Measurements from ENCODE around the gene MARCHF3.
"Not testable (repeated sequence)": the region's sequence is repeated elsewhere in the genome, so short reads cannot be mapped to it uniquely, and the experiment has no call there.

Gene MARCHF3

DNA sequence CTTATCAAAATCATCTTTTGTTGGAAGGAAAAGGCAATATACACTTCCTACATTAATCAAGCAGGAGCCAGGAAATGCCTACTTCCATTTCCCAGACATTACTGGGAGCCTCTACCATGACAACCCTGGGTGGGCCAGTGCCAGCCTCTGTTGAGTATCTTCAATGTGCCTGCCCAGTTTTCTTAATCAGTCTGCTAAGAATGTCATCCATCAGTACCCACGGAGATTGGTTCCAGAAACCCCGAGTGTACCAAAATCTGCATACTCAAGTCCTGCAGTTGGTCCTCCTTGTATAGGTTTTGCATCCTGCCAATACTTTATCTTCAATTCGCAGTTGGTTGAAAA is 82.4 kb downstream of the MARCHF3 start:
- Histone ChIP-seq H2AFZ (no peak overlapping the region), H3K27ac (no peak overlapping the region), H3K4me1 (no peaks in the 10 kb centered on the region), H3K79me2 (no peaks in the 10 kb centered on the region), H3K9me3 (ENCODE audit: control insufficient read depth, low read length) (no peaks in the 10 kb centered on the region), H3K27me3 (ENCODE audit: control insufficient read depth, insufficient read depth, low read length) (no peaks in the 10 kb centered on the region), H3K4me2 (ENCODE audit: low read length) (no peak overlapping the region), H3K9ac (no peak overlapping the region), H3K4me3 (ENCODE audit: low read depth, low read length) (no peak overlapping the region), H3K36me3 (ENCODE audit: control insufficient read depth, insufficient read depth, low read length) (no peaks in the 10 kb centered on the region)
- no peak for TF ChIP-seq CTCF (IDR thresholded peaks at IDR 0.05)

GRCh38 chr5:126947146-126948010 is 83.0 kb downstream of the MARCHF3 start:
- Histone ChIP-seq H3K27me3 (ENCODE audit: control insufficient read depth, insufficient read depth, low read length) (no peaks in the 10 kb centered on the region), H3K4me1 (no peaks in the 10 kb centered on the region), H3K4me3 (ENCODE audit: low read depth, low read length) (no peak overlapping the region), H3K9me3 (ENCODE audit: control insufficient read depth, low read length) (no peaks in the 10 kb centered on the region), H2AFZ (no peak overlapping the region), H3K9ac (no peak overlapping the region), H3K79me2 (no peaks in the 10 kb centered on the region), H3K4me2 (ENCODE audit: low read length) (no peak overlapping the region), H3K27ac (no peak overlapping the region), H3K36me3 (ENCODE audit: control insufficient read depth, insufficient read depth, low read length) (no peaks in the 10 kb centered on the region)
- no peak for TF ChIP-seq CTCF (IDR thresholded peaks at IDR 0.05)

- not testable (repeated sequence) for H3K4me1 ChIP-seq; H2AFZ ChIP-seq; H3K4me2 ChIP-seq (ENCODE audit: low read length); H3K79me2 ChIP-seq; H3K36me3 ChIP-seq (ENCODE audit: control insufficient read depth, insufficient read depth, low read length); H3K4me3 ChIP-seq (ENCODE audit: low read depth, low read length); H3K9ac ChIP-seq; H3K27ac ChIP-seq; H3K27me3 ChIP-seq (ENCODE audit: control insufficient read depth, insufficient read depth, low read length); H3K9me3 ChIP-seq (ENCODE audit: control insufficient read depth, low read length)
Measured at GRCh38 chr5:126942908-126943307, 87.5 kb downstream of the MARCHF3 start.

DNA sequence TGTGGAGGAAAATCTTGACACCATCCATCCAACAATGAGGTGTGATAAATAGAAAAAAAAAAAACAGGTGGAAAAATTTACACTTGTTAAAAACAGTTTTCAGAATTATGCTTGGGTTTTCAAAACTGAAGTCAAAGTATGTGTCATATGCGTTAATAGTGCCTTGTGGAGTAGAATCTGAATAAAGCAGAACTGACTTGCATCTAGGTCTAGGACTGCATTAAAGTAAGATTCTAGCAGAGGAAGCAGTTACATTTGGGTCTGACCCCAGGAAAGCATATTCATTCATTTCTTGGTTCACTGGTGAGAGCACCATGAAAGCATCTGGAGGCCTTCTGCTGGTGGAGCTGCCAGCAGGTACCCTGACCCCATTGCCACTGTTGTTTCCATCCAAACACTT is 89.0 kb downstream of the MARCHF3 start:
- Histone ChIP-seq H3K4me2 (ENCODE audit: low read length) (no peak overlapping the region), H3K27me3 (ENCODE audit: control insufficient read depth, insufficient read depth, low read length) (no peaks in the 10 kb centered on the region), H2AFZ (no peak overlapping the region), H3K4me1 (no peaks in the 10 kb centered on the region), H3K9me3 (ENCODE audit: control insufficient read depth, low read length) (no peaks in the 10 kb centered on the region), H3K36me3 (ENCODE audit: control insufficient read depth, insufficient read depth, low read length) (no peaks in the 10 kb centered on the region), H3K4me3 (ENCODE audit: low read depth, low read length) (no peak overlapping the region), H3K27ac (no peak overlapping the region), H3K9ac (no peak overlapping the region), H3K79me2 (no peaks in the 10 kb centered on the region)
- TF ChIP-seq CTCF (IDR thresholded peaks at IDR 0.05), result no peak

- Histone ChIP-seq H3K4me3 (ENCODE audit: low read depth, low read length) (no peak overlapping the region), H3K79me2 (no peaks in the 10 kb centered on the region), H2AFZ (no peak overlapping the region), H3K9me3 (ENCODE audit: control insufficient read depth, low read length) (no peaks in the 10 kb centered on the region), H3K4me2 (ENCODE audit: low read length) (no peak overlapping the region), H3K36me3 (ENCODE audit: control insufficient read depth, insufficient read depth, low read length) (no peaks in the 10 kb centered on the region), H3K4me1 (no peaks in the 10 kb centered on the region), H3K27ac (no peak overlapping the region), H3K27me3 (ENCODE audit: control insufficient read depth, insufficient read depth, low read length) (no peaks in the 10 kb centered on the region), H3K9ac (no peak overlapping the region)
- no peak for TF ChIP-seq CTCF (IDR thresholded peaks at IDR 0.05)
Measured at GRCh38 chr5:126939887-126940286, 90.5 kb downstream of the MARCHF3 start.
